ENCODE data around the gene ACO1.

The ACO1 gene

GRCh38 chr9:32404402-32404801 is 20.0 kb downstream of the ACO1 start:
- no peak overlapping the region for H3K27ac ChIP-seq (ENCODE audit: low read depth, low read length)
- no peaks in the 10 kb centered on the region for H3K27me3 ChIP-seq (ENCODE audit: control insufficient read depth in 1 of 2, insufficient read depth in 2 of 2, low read length in 2 of 2)
- H3K4me3 ChIP-seq (ENCODE audit: low read depth in 1 of 2, low read length in 2 of 2) = no peak overlapping the region
- H3K36me3 ChIP-seq (ENCODE audit: insufficient read depth, low read length) = peaks cover 33% of the 10 kb centered on the region
- H3K9ac ChIP-seq (ENCODE audit: low read length) = no peak overlapping the region
- H3K4me1 ChIP-seq (ENCODE audit: insufficient read depth, low read length) = no peaks in the 10 kb centered on the region
- H3K9me3 ChIP-seq (ENCODE audit: low read length) = no peaks in the 10 kb centered on the region

- Histone ChIP-seq H3K27me3 (ENCODE audit: control insufficient read depth in 1 of 2, insufficient read depth in 2 of 2, low read length in 2 of 2) (no peaks in the 10 kb centered on the region), H3K9me3 (ENCODE audit: low read length) (no peaks in the 10 kb centered on the region), H3K4me3 (ENCODE audit: low read depth in 1 of 2, low read length in 2 of 2) (no peak overlapping the region), H3K9ac (ENCODE audit: low read length) (no peak overlapping the region), H3K27ac (ENCODE audit: low read depth, low read length) (no peak overlapping the region), H3K4me1 (ENCODE audit: insufficient read depth, low read length) (no peaks in the 10 kb centered on the region), H3K36me3 (ENCODE audit: insufficient read depth, low read length) (peaks cover 34% of the 10 kb centered on the region)
Observed at GRCh38 chr9:32404856-32405255, 20.4 kb downstream of the ACO1 start.

DNA sequence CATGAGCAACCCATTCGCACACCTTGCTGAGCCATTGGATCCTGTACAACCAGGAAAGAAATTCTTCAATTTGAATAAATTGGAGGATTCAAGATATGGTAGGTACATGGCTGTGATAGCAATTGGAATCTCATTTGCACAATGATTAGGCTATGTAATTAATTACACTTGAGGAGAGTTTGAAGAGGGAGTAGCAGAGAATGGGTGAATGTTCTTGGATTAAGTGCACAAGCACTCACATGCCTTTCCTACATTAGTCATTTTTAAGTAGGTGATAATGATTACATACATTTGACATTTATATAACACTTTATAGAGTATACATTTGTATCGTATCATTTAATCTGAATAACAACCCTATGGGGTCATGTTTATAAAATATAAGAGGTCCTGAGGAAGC is 21.1 kb downstream of the ACO1 start:
- Histone ChIP-seq H3K4me3 (ENCODE audit: low read depth in 1 of 2, low read length in 2 of 2) (no peak overlapping the region), H3K9ac (ENCODE audit: low read length) (no peak overlapping the region), H3K4me1 (ENCODE audit: insufficient read depth, low read length) (no peaks in the 10 kb centered on the region), H3K36me3 (ENCODE audit: insufficient read depth, low read length) (peaks cover 35% of the 10 kb centered on the region), H3K9me3 (ENCODE audit: low read length) (no peaks in the 10 kb centered on the region), H3K27me3 (ENCODE audit: control insufficient read depth in 1 of 2, insufficient read depth in 2 of 2, low read length in 2 of 2) (no peaks in the 10 kb centered on the region), H3K27ac (ENCODE audit: low read depth, low read length) (no peak overlapping the region)

DNA sequence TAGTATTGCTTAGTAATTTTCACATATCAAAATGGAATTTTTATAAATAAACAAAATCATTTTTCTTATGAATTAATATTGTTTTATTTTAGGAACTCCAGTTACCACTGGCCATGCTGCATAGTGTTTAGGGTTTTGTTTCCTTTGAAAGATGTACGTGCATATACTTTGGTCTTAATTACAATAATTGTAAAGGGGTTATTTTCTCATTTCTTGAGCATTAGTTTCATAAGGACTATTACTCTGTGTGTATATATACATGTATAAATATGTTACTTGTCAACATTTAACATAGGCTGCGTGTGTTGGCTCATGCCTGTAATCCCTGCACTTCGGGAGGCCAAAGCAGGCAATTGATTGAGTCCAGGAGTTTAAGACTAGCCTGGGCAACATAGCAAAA is 21.6 kb downstream of the ACO1 start:
- Histone ChIP-seq H3K27me3 (ENCODE audit: control insufficient read depth in 1 of 2, insufficient read depth in 2 of 2, low read length in 2 of 2) (no peaks in the 10 kb centered on the region), H3K36me3 (ENCODE audit: insufficient read depth, low read length) (peaks cover 41% of the 10 kb centered on the region), H3K27ac (ENCODE audit: low read depth, low read length) (no peak overlapping the region)

DNA sequence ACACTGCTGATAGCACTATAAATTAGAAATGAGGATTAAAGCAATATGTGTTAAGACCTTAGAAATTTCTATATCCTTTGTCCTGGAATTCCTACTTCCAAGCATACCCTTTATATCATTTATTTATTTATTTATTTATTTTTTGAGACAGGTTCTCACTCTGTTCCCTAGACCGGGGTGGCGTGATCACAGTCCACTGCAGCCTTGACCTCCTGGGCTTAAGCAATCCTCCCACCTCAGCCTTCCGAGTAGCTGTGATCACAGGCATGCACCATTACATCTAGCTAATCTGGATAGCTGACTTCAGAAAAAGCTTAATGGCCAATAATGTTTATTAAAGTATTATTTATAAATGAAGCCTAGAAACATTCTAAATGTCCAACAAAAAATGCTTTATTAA is 27.3 kb downstream of the ACO1 start:
- no peaks in the 10 kb centered on the region for H3K9me3 ChIP-seq (ENCODE audit: low read length)
- no peak overlapping the region for H3K9ac ChIP-seq (ENCODE audit: low read length)
- no peak overlapping the region for H3K4me3 ChIP-seq (ENCODE audit: low read depth in 1 of 2, low read length in 2 of 2)
- H3K27ac ChIP-seq (ENCODE audit: low read depth, low read length) = no peak overlapping the region
- H3K27me3 ChIP-seq (ENCODE audit: control insufficient read depth in 1 of 2, insufficient read depth in 2 of 2, low read length in 2 of 2) = no peaks in the 10 kb centered on the region
- H3K4me1 ChIP-seq (ENCODE audit: insufficient read depth, low read length) = no peaks in the 10 kb centered on the region
- H3K36me3 ChIP-seq (ENCODE audit: insufficient read depth, low read length) = peaks cover 38% of the 10 kb centered on the region

More for the DNA sequence above, 21.6 kb downstream of the ACO1 start:
- Histone ChIP-seq H3K9ac (ENCODE audit: low read length) (no peak overlapping the region), H3K4me1 (ENCODE audit: insufficient read depth, low read length) (no peaks in the 10 kb centered on the region), H3K4me3 (ENCODE audit: low read depth in 1 of 2, low read length in 2 of 2) (no peak overlapping the region), H3K9me3 (ENCODE audit: low read length) (no peaks in the 10 kb centered on the region)

- Histone ChIP-seq H3K4me3 (ENCODE audit: low read depth in 1 of 2, low read length in 2 of 2) (no peak overlapping the region), H3K27me3 (ENCODE audit: control insufficient read depth in 1 of 2, insufficient read depth in 2 of 2, low read length in 2 of 2) (no peaks in the 10 kb centered on the region), H3K9ac (ENCODE audit: low read length) (no peak overlapping the region), H3K9me3 (ENCODE audit: low read length) (no peaks in the 10 kb centered on the region), H3K4me1 (ENCODE audit: insufficient read depth, low read length) (no peaks in the 10 kb centered on the region), H3K36me3 (ENCODE audit: insufficient read depth, low read length) (peaks cover 42% of the 10 kb centered on the region), H3K27ac (ENCODE audit: low read depth, low read length) (no peak overlapping the region)
Observed at GRCh38 chr9:32412440-32412839, 28.0 kb downstream of the ACO1 start.

- no peak overlapping the region for H3K4me3 ChIP-seq (ENCODE audit: low read depth in 1 of 2, low read length in 2 of 2)
- no peak overlapping the region for H3K9ac ChIP-seq (ENCODE audit: low read length)
- H3K36me3 ChIP-seq (ENCODE audit: insufficient read depth, low read length) = peaks cover 39% of the 10 kb centered on the region
- H3K9me3 ChIP-seq (ENCODE audit: low read length) = no peaks in the 10 kb centered on the region
- H3K27ac ChIP-seq (ENCODE audit: low read depth, low read length) = no peak overlapping the region
- no peaks in the 10 kb centered on the region for H3K27me3 ChIP-seq (ENCODE audit: control insufficient read depth in 1 of 2, insufficient read depth in 2 of 2, low read length in 2 of 2)
- H3K4me1 ChIP-seq (ENCODE audit: insufficient read depth, low read length) = no peaks in the 10 kb centered on the region
Observed at GRCh38 chr9:32413424-32413823, 29.0 kb downstream of the ACO1 start.

- Histone ChIP-seq H3K27me3 (ENCODE audit: control insufficient read depth in 1 of 2, insufficient read depth in 2 of 2, low read length in 2 of 2) (no peaks in the 10 kb centered on the region), H3K9ac (ENCODE audit: low read length) (no peak overlapping the region), H3K4me3 (ENCODE audit: low read depth in 1 of 2, low read length in 2 of 2) (no peak overlapping the region), H3K36me3 (ENCODE audit: insufficient read depth, low read length) (peaks cover 30% of the 10 kb centered on the region), H3K9me3 (ENCODE audit: low read length) (no peaks in the 10 kb centered on the region), H3K4me1 (ENCODE audit: insufficient read depth, low read length) (no peaks in the 10 kb centered on the region), H3K27ac (ENCODE audit: low read depth, low read length) (no peak overlapping the region)
Observed at GRCh38 chr9:32414856-32415255, 30.4 kb downstream of the ACO1 start.

DNA sequence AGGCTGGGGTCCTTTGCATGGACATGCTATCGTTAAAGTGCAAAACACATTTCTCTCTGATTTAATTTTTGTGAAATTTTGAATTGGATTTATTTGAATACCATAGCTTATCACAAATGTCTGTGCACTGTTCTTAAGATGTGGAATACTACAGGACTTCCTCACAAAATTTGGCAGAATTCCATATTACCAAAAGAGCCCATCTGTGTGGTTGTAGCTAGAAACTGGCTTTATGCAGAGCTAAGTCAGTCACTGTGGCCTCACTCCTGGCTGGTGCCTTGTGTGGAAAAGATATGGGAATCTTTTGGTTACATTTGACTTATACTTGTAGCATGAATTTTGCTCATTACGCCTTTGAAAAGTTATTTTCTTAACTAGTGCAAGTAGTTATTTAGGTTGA is 35.5 kb downstream of the ACO1 start:
- H3K27me3 ChIP-seq (ENCODE audit: control insufficient read depth in 1 of 2, insufficient read depth in 2 of 2, low read length in 2 of 2) = no peaks in the 10 kb centered on the region
- no peak overlapping the region for H3K9ac ChIP-seq (ENCODE audit: low read length)
- H3K36me3 ChIP-seq (ENCODE audit: insufficient read depth, low read length) = peaks cover 64% of the 10 kb centered on the region
- no peaks in the 10 kb centered on the region for H3K9me3 ChIP-seq (ENCODE audit: low read length)
- no peaks in the 10 kb centered on the region for H3K4me1 ChIP-seq (ENCODE audit: insufficient read depth, low read length)
- no peak overlapping the region for H3K27ac ChIP-seq (ENCODE audit: low read depth, low read length)
- no peak overlapping the region for H3K4me3 ChIP-seq (ENCODE audit: low read depth in 1 of 2, low read length in 2 of 2)

GRCh38 chr9:32422237-32422806 is 37.9 kb downstream of the ACO1 start:
- H3K27me3 ChIP-seq (ENCODE audit: control insufficient read depth in 1 of 2, insufficient read depth in 2 of 2, low read length in 2 of 2) = no peaks in the 10 kb centered on the region
- no peak overlapping the region for H3K4me3 ChIP-seq (ENCODE audit: low read depth in 1 of 2, low read length in 2 of 2)
- H3K4me1 ChIP-seq (ENCODE audit: insufficient read depth, low read length) = no peaks in the 10 kb centered on the region
- no peak overlapping the region for H3K9ac ChIP-seq (ENCODE audit: low read length)
- H3K36me3 ChIP-seq (ENCODE audit: insufficient read depth, low read length) = peaks cover 64% of the 10 kb centered on the region
- no peak overlapping the region for H3K27ac ChIP-seq (ENCODE audit: low read depth, low read length)
- no peaks in the 10 kb centered on the region for H3K9me3 ChIP-seq (ENCODE audit: low read length)

- Histone ChIP-seq H3K27ac (ENCODE audit: low read depth, low read length) (no peak overlapping the region), H3K9me3 (ENCODE audit: low read length) (no peaks in the 10 kb centered on the region), H3K27me3 (ENCODE audit: control insufficient read depth in 1 of 2, insufficient read depth in 2 of 2, low read length in 2 of 2) (no peaks in the 10 kb centered on the region), H3K4me3 (ENCODE audit: low read depth in 1 of 2, low read length in 2 of 2) (no peak overlapping the region), H3K36me3 (ENCODE audit: insufficient read depth, low read length) (peaks cover 57% of the 10 kb centered on the region), H3K4me1 (ENCODE audit: insufficient read depth, low read length) (no peaks in the 10 kb centered on the region), H3K9ac (ENCODE audit: low read length) (no peak overlapping the region)
Observed at GRCh38 chr9:32423371-32423770, 38.9 kb downstream of the ACO1 start.

GRCh38 chr9:32424616-32425015 is 40.2 kb downstream of the ACO1 start:
- no peaks in the 10 kb centered on the region for H3K27me3 ChIP-seq (ENCODE audit: control insufficient read depth in 1 of 2, insufficient read depth in 2 of 2, low read length in 2 of 2)
- H3K4me3 ChIP-seq (ENCODE audit: low read depth in 1 of 2, low read length in 2 of 2) = no peak overlapping the region
- no peak overlapping the region for H3K9ac ChIP-seq (ENCODE audit: low read length)
- no peaks in the 10 kb centered on the region for H3K4me1 ChIP-seq (ENCODE audit: insufficient read depth, low read length)
- peaks cover 59% of the 10 kb centered on the region for H3K36me3 ChIP-seq (ENCODE audit: insufficient read depth, low read length)
- no peak overlapping the region for H3K27ac ChIP-seq (ENCODE audit: low read depth, low read length)
- H3K9me3 ChIP-seq (ENCODE audit: low read length) = no peaks in the 10 kb centered on the region

Measured in muscle layer of colon (tissue), 2 donors.